A549 (cell line): ENCODE data around the gene USP24.

Experiments
- EP300 ChIP-seq, 2 experiments: fragments of >200 bp; sonication (Bioruptor Twin); formaldehyde crosslinking; IDR thresholded peaks; 2 replicates in 1 of 2; 3 replicates in 1 of 2; pipeline ENCODE4 v1.6.1; 2016 to 2017
- ESRRA ChIP-seq: fragments of 150-350 bp; IDR thresholded peaks from 2 replicates; pipeline ENCODE4 v1.6.1; 2014; ENCODE audit warnings: mild to moderate bottlenecking, low read length, borderline replicate concordance
- MAZ ChIP-seq: fragments of 150-350 bp; IDR thresholded peaks from 2 replicates; pipeline ENCODE4 v1.6.1; 2014; ENCODE audit warnings: antibody characterized with exemption, low read depth, low read length, borderline replicate concordance
- PHF8 ChIP-seq: fragments of 200-600 bp; sonication (generic); IDR thresholded peaks from 2 replicates; pipeline ENCODE4 v1.6.1; 2016; ENCODE audit warnings: low read depth, mild to moderate bottlenecking, antibody characterized with exemption, moderate library complexity, borderline replicate concordance
- USF2 ChIP-seq: fragments of 450-650 bp; IDR thresholded peaks from 2 replicates; pipeline ENCODE4 v1.6.1; 2014; ENCODE audit warnings: antibody characterized with exemption
- ZSCAN20 ChIP-seq: fragments of 250-450 bp; sonication (Bioruptor Pico); IDR thresholded peaks from 2 replicates; pipeline ENCODE4 v1.8.0; 2022; ENCODE audit warnings: mild to moderate bottlenecking, moderate library complexity
- TF ChIP-seq, protein P1 (sequence below): fragments of >200 bp; sonication (Bioruptor Twin); formaldehyde crosslinking; IDR thresholded peaks from 3 replicates; pipeline ENCODE4 v1.5.1; 2016

GRCh38 chr1:55231745-55232144 lies 16.6 kb upstream of the USP24 start:
- TF ChIP-seq ESRRA (no peak), EP300 (IDR thresholded peaks at IDR 0.05) (no peak), MAZ (no peak), PHF8 (no peak), USF2 (no peak), ZSCAN20 (CRISPR knock-in tag) (no peak)
- TF ChIP-seq, protein P1, sequence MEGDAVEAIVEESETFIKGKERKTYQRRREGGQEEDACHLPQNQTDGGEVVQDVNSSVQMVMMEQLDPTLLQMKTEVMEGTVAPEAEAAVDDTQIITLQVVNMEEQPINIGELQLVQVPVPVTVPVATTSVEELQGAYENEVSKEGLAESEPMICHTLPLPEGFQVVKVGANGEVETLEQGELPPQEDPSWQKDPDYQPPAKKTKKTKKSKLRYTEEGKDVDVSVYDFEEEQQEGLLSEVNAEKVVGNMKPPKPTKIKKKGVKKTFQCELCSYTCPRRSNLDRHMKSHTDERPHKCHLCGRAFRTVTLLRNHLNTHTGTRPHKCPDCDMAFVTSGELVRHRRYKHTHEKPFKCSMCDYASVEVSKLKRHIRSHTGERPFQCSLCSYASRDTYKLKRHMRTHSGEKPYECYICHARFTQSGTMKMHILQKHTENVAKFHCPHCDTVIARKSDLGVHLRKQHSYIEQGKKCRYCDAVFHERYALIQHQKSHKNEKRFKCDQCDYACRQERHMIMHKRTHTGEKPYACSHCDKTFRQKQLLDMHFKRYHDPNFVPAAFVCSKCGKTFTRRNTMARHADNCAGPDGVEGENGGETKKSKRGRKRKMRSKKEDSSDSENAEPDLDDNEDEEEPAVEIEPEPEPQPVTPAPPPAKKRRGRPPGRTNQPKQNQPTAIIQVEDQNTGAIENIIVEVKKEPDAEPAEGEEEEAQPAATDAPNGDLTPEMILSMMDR = no peak
